Activated CD8-positive, alpha-beta memory T cell treated with anti-CD3 and anti-CD28 coated beads for 24 hours (primary cell): Measurements from ENCODE around the gene C1QTNF12.

Experiments used
- DNase-seq: peaks from one replicate; pipeline ENCODE4 v3.0.0-alpha.2; 2020

C1QTNF12 gene

GRCh38 chr1:1226566-1227362 lies 19.8 kb downstream of the C1QTNF12 start:
- DNase-seq: no peak

- no peak for DNase-seq
Observed at GRCh38 chr1:1225913-1226312, 20.6 kb downstream of the C1QTNF12 start.

GRCh38 chr1:1225238-1225845 lies 21.2 kb downstream of the C1QTNF12 start:
- no peak for DNase-seq

- no peak for DNase-seq
Observed at GRCh38 chr1:1223891-1224290, 22.6 kb downstream of the C1QTNF12 start.

GRCh38 chr1:1223321-1223720 lies 23.2 kb downstream of the C1QTNF12 start:
- no peak for DNase-seq

- DNase-seq: no peak
Observed at GRCh38 chr1:1222575-1223225, 23.8 kb downstream of the C1QTNF12 start.

GRCh38 chr1:1221887-1222574 lies 24.5 kb downstream of the C1QTNF12 start:
- DNase-seq: no peak

GRCh38 chr1:1220197-1220596 lies 26.3 kb downstream of the C1QTNF12 start:
- DNase-seq: no peak

- no peak for DNase-seq
Observed at GRCh38 chr1:1219341-1219740, 27.2 kb downstream of the C1QTNF12 start.

GRCh38 chr1:1218524-1219200 lies 27.9 kb downstream of the C1QTNF12 start:
- DNase-seq: no peak

- no peak for DNase-seq
Observed at GRCh38 chr1:1217621-1218523, 28.6 kb downstream of the C1QTNF12 start.

GRCh38 chr1:1216770-1217620 lies 29.5 kb downstream of the C1QTNF12 start:
- DNase-seq: no peak

- DNase-seq: no peak
Observed at GRCh38 chr1:1215881-1216605, 30.5 kb downstream of the C1QTNF12 start.

GRCh38 chr1:1215080-1215676 lies 31.3 kb downstream of the C1QTNF12 start:
- no peak for DNase-seq

- DNase-seq: peak; percentile 83
Observed at GRCh38 chr1:1213345-1214265, 32.9 kb downstream of the C1QTNF12 start, which contains the start of gene TNFRSF4. Gene TNFRSF4 (minus strand): TSS chr1:1214153. CDS start chr1:1214127, 26 bp downstream.

- no peak for DNase-seq
Observed at GRCh38 chr1:1212780-1213344, 33.7 kb downstream of the C1QTNF12 start.

- DNase-seq: no peak
Observed at GRCh38 chr1:1211541-1212441, 34.7 kb downstream of the C1QTNF12 start.
